Activated naive CD8-positive, alpha-beta T cell treated with anti-CD3 and anti-CD28 coated beads, Interleukin-2, amount 50 U/mL, for 24 hours (primary cell): Measurements from ENCODE around the gene MYO19.
"Not testable (repeated sequence)": the region's sequence is repeated elsewhere in the genome, so short reads cannot be mapped to it uniquely, and the experiment has no call there.

Source experiments
- ATAC-seq: fragments of 150-1000 bp; cut with Tn5 transposase; one replicate; pipeline ENCODE4 v1.10.0; 2021
- DNase-seq: peaks from one replicate; pipeline ENCODE4 v3.0.0; 2021
- H3K27ac Mint-ChIP-seq: one replicate; pipeline ENCODE4 v1.8.0; 2021; ENCODE audit warnings: mild to moderate bottlenecking, mixed read lengths
- H3K27me3 Mint-ChIP-seq: one replicate; pipeline ENCODE4 v1.8.0; 2021; ENCODE audit warnings: mixed read lengths
- H3K36me3 Mint-ChIP-seq: one replicate; pipeline ENCODE4 v1.8.0; 2021; ENCODE audit warnings: low read depth, mixed read lengths
- H3K4me1 Mint-ChIP-seq: one replicate; pipeline ENCODE4 v1.8.0; 2021; ENCODE audit warnings: mixed read lengths
- H3K4me3 Mint-ChIP-seq: one replicate; pipeline ENCODE4 v1.8.0; 2021; ENCODE audit warnings: mild to moderate bottlenecking, moderate library complexity, mixed read lengths
- H3K9me3 Mint-ChIP-seq: one replicate; pipeline ENCODE4 v1.8.0; 2021; ENCODE audit warnings: mixed read lengths

MYO19 gene

GRCh38 chr17:36474571-36474970, 60.1 kb downstream of the MYO19 start:
- no peaks in the 10 kb centered on the region for H3K9me3 Mint-ChIP-seq
- H3K4me3 Mint-ChIP-seq, result no peak overlapping the region
- no peaks in the 10 kb centered on the region for H3K36me3 Mint-ChIP-seq
- DNase-seq (no peak), ATAC-seq (no peak)
- no peaks in the 10 kb centered on the region for H3K4me1 Mint-ChIP-seq
- peaks cover 29% of the 10 kb centered on the region for H3K27me3 Mint-ChIP-seq
- no peak overlapping the region for H3K27ac Mint-ChIP-seq

GRCh38 chr17:36470499-36470898, 64.2 kb downstream of the MYO19 start:
- no peak overlapping the region for H3K4me3 Mint-ChIP-seq
- DNase-seq, result no peak
- no peaks in the 10 kb centered on the region for H3K4me1 Mint-ChIP-seq
- no peak for ATAC-seq
- H3K27me3 Mint-ChIP-seq, result peaks cover 13% of the 10 kb centered on the region
- no peaks in the 10 kb centered on the region for H3K36me3 Mint-ChIP-seq
- no peak overlapping the region for H3K27ac Mint-ChIP-seq
- no peaks in the 10 kb centered on the region for H3K9me3 Mint-ChIP-seq

- Mint-ChIP-seq H3K4me3 (no peak overlapping the region), H3K27ac (no peak overlapping the region), H3K9me3 (no peaks in the 10 kb centered on the region), H3K27me3 (peaks cover 19% of the 10 kb centered on the region), H3K4me1 (no peaks in the 10 kb centered on the region), H3K36me3 (no peaks in the 10 kb centered on the region)
- no peak for DNase-seq
- no peak for ATAC-seq
These were observed 64.9 kb downstream of the MYO19 start for GRCh38 chr17:36469733-36470132.

- Mint-ChIP-seq H3K36me3 (no peaks in the 10 kb centered on the region), H3K4me3 (no peak overlapping the region), H3K27me3 (peaks cover 19% of the 10 kb centered on the region), H3K27ac (no peak overlapping the region), H3K9me3 (no peaks in the 10 kb centered on the region), H3K4me1 (no peaks in the 10 kb centered on the region)
- DNase-seq (no peak), ATAC-seq (no peak)
These were observed 65.6 kb downstream of the MYO19 start for GRCh38 chr17:36468903-36469635.

- no peak for ATAC-seq
- Mint-ChIP-seq H3K4me1 (no peaks in the 10 kb centered on the region), H3K36me3 (no peaks in the 10 kb centered on the region), H3K27ac (no peak overlapping the region), H3K9me3 (no peaks in the 10 kb centered on the region), H3K27me3 (peaks cover 43% of the 10 kb centered on the region), H3K4me3 (no peak overlapping the region)
- no peak for DNase-seq
These were observed 69.9 kb downstream of the MYO19 start for GRCh38 chr17:36464765-36465088.

- Mint-ChIP-seq H3K4me3 (no peak overlapping the region), H3K4me1 (no peaks in the 10 kb centered on the region), H3K27me3 (peaks cover 43% of the 10 kb centered on the region), H3K9me3 (no peaks in the 10 kb centered on the region), H3K36me3 (no peaks in the 10 kb centered on the region), H3K27ac (no peak overlapping the region)
- peak; percentile 65 for DNase-seq
- peak; percentile 90 for ATAC-seq
These were observed 70.5 kb downstream of the MYO19 start for GRCh38 chr17:36463916-36464764.

GRCh38 chr17:36461330-36462110, 73.1 kb downstream of the MYO19 start:
- peaks cover 35% of the 10 kb centered on the region for H3K27me3 Mint-ChIP-seq
- no peaks in the 10 kb centered on the region for H3K36me3 Mint-ChIP-seq
- H3K4me1 Mint-ChIP-seq, result no peaks in the 10 kb centered on the region
- no peak overlapping the region for H3K27ac Mint-ChIP-seq
- no peaks in the 10 kb centered on the region for H3K9me3 Mint-ChIP-seq
- no peak for DNase-seq
- H3K4me3 Mint-ChIP-seq, result no peak overlapping the region
- ATAC-seq, result no peak

GRCh38 chr17:36460265-36460937, 74.3 kb downstream of the MYO19 start:
- Mint-ChIP-seq H3K27ac (no peak overlapping the region), H3K4me3 (no peak overlapping the region), H3K9me3 (no peaks in the 10 kb centered on the region), H3K4me1 (no peaks in the 10 kb centered on the region), H3K36me3 (no peaks in the 10 kb centered on the region), H3K27me3 (peaks cover 31% of the 10 kb centered on the region)
- ATAC-seq, result no peak
- no peak for DNase-seq

GRCh38 chr17:36459601-36460000, 75.1 kb downstream of the MYO19 start:
- DNase-seq (no peak), ATAC-seq (no peak)
- Mint-ChIP-seq H3K27me3 (peaks cover 24% of the 10 kb centered on the region), H3K36me3 (no peaks in the 10 kb centered on the region), H3K9me3 (no peaks in the 10 kb centered on the region), H3K4me1 (no peaks in the 10 kb centered on the region), H3K27ac (no peak overlapping the region), H3K4me3 (no peak overlapping the region)

GRCh38 chr17:36459045-36459444, 75.6 kb downstream of the MYO19 start:
- H3K4me3 Mint-ChIP-seq, result no peak overlapping the region
- no peak overlapping the region for H3K27ac Mint-ChIP-seq
- H3K4me1 Mint-ChIP-seq, result no peaks in the 10 kb centered on the region
- ATAC-seq (no peak), DNase-seq (no peak)
- H3K9me3 Mint-ChIP-seq, result no peaks in the 10 kb centered on the region
- H3K36me3 Mint-ChIP-seq, result no peaks in the 10 kb centered on the region
- H3K27me3 Mint-ChIP-seq, result peaks cover 24% of the 10 kb centered on the region

GRCh38 chr17:36457701-36458100, 77.0 kb downstream of the MYO19 start:
- H3K27me3 Mint-ChIP-seq, result peaks cover 15% of the 10 kb centered on the region
- DNase-seq, H3K4me1 Mint-ChIP-seq, H3K36me3 Mint-ChIP-seq, H3K4me3 Mint-ChIP-seq, H3K27ac Mint-ChIP-seq, ATAC-seq, H3K9me3 Mint-ChIP-seq: not testable (repeated sequence)

GRCh38 chr17:36452888-36453287, 81.8 kb downstream of the MYO19 start:
- not testable (repeated sequence) for H3K4me3 Mint-ChIP-seq, DNase-seq, H3K27me3 Mint-ChIP-seq, H3K4me1 Mint-ChIP-seq, H3K27ac Mint-ChIP-seq, H3K9me3 Mint-ChIP-seq, H3K36me3 Mint-ChIP-seq, ATAC-seq

GRCh38 chr17:36449997-36450396, 84.7 kb downstream of the MYO19 start:
- not testable (repeated sequence) for H3K9me3 Mint-ChIP-seq, ATAC-seq, H3K27ac Mint-ChIP-seq, DNase-seq, H3K27me3 Mint-ChIP-seq, H3K36me3 Mint-ChIP-seq, H3K4me3 Mint-ChIP-seq, H3K4me1 Mint-ChIP-seq
